GM10266 (cell line): ENCODE measurements around the gene ALAD.
"Not testable (repeated sequence)": the region's sequence is repeated elsewhere in the genome, so short reads cannot be mapped to it uniquely, and the experiment has no call there.

Experiments used
- DNase-seq: peaks from one replicate; pipeline ENCODE4 v3.0.0; 2012; ENCODE audit errors: extremely low spot score
- CTCF ChIP-seq: IDR thresholded peaks from 2 replicates; pipeline ENCODE4 v1.5.1; 2012; ENCODE audit warnings: mild to moderate bottlenecking, low read depth; ENCODE audit not compliant: control insufficient read depth, insufficient read depth; ENCODE audit errors: missing control alignments

Gene ALAD

GRCh38 chr9:113410207-113410864, 9.3 kb upstream of the ALAD start, which contains the start of the genes C9orf43 and POLE3:
TSS of gene C9orf43 (plus strand) at chr9:113410747. CDS start at chr9:113413494, 2,747 bp downstream.
TSS of gene POLE3 (minus strand) at chr9:113410675. CDS start at chr9:113410293, 382 bp downstream.
- peak; percentile 90 for DNase-seq
- no peak for TF ChIP-seq CTCF

- no peak for TF ChIP-seq CTCF
- no peak for DNase-seq
Measured at GRCh38 chr9:113409883-113410206, 8.8 kb upstream of the ALAD start.

- TF ChIP-seq CTCF = no peak
- DNase-seq = no peak
Measured at GRCh38 chr9:113409481-113409880, 8.4 kb upstream of the ALAD start.

- DNase-seq = peak; percentile 68
- TF ChIP-seq CTCF = peak; percentile 95
Measured at GRCh38 chr9:113406873-113407511, 5.9 kb upstream of the ALAD start.

- DNase-seq = not testable (repeated sequence)
Measured at GRCh38 chr9:113406353-113406752, 5.3 kb upstream of the ALAD start.

- no peak for TF ChIP-seq CTCF
- no peak for DNase-seq
Measured at GRCh38 chr9:113403646-113404045, 2.6 kb upstream of the ALAD start.

- TF ChIP-seq CTCF = no peak
- DNase-seq = no peak
Measured at GRCh38 chr9:113399646-113400200, 1.4 kb downstream of the ALAD start.
